D721Med (cell line): ENCODE results near the gene HRH3.

Experiments used
- DNase-seq: peaks from one replicate; pipeline ENCODE4 v3.0.0; 2011; ENCODE audit warnings: low spot score; ENCODE audit not compliant: insufficient read length
- FAIRE-seq: peaks from 2 replicates; lab custom pipeline; 2011; peaks lifted over from hg19 to GRCh38; lab: Jason Lieb, UNC
- TF ChIP-seq, protein P1 (sequence below): IDR thresholded peaks from 2 replicates; pipeline ENCODE4 v1.5.1; 2012; ENCODE audit warnings: mild to moderate bottlenecking, control low read depth; ENCODE audit not compliant: insufficient read depth; ENCODE audit errors: missing control alignments

The HRH3 gene

DNA sequence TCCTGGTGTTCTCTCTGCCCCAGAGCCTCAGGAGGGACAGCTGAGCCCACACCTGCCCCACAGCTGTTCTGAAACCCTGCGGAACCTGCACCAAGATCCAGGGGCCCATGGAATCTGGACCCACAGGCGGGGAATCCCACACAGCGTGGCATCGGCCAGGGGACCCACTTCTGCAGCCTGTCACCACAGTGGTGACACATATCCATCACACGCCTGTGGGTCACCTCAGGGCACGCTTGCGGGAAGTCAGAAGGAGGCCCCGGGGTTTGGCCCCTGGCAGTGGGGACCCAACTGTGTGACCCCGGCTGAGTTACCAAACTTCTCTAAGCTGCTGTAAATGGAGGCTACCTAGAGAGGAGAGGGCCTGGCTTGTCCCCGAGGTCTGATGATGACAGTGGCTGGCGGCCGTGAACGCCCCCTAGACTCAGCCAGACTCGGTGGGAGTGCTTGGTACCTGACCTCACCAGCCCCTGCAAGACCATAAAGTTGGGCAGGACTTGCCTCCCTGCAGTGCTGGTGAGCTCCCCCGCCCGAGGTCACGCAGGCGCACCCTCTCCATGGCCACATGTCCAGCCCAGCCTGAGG is 2.3 kb upstream of the HRH3 start:
- TF ChIP-seq, protein P1, sequence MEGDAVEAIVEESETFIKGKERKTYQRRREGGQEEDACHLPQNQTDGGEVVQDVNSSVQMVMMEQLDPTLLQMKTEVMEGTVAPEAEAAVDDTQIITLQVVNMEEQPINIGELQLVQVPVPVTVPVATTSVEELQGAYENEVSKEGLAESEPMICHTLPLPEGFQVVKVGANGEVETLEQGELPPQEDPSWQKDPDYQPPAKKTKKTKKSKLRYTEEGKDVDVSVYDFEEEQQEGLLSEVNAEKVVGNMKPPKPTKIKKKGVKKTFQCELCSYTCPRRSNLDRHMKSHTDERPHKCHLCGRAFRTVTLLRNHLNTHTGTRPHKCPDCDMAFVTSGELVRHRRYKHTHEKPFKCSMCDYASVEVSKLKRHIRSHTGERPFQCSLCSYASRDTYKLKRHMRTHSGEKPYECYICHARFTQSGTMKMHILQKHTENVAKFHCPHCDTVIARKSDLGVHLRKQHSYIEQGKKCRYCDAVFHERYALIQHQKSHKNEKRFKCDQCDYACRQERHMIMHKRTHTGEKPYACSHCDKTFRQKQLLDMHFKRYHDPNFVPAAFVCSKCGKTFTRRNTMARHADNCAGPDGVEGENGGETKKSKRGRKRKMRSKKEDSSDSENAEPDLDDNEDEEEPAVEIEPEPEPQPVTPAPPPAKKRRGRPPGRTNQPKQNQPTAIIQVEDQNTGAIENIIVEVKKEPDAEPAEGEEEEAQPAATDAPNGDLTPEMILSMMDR: no peak
- no peak for DNase-seq
- FAIRE-seq: no peak

DNA sequence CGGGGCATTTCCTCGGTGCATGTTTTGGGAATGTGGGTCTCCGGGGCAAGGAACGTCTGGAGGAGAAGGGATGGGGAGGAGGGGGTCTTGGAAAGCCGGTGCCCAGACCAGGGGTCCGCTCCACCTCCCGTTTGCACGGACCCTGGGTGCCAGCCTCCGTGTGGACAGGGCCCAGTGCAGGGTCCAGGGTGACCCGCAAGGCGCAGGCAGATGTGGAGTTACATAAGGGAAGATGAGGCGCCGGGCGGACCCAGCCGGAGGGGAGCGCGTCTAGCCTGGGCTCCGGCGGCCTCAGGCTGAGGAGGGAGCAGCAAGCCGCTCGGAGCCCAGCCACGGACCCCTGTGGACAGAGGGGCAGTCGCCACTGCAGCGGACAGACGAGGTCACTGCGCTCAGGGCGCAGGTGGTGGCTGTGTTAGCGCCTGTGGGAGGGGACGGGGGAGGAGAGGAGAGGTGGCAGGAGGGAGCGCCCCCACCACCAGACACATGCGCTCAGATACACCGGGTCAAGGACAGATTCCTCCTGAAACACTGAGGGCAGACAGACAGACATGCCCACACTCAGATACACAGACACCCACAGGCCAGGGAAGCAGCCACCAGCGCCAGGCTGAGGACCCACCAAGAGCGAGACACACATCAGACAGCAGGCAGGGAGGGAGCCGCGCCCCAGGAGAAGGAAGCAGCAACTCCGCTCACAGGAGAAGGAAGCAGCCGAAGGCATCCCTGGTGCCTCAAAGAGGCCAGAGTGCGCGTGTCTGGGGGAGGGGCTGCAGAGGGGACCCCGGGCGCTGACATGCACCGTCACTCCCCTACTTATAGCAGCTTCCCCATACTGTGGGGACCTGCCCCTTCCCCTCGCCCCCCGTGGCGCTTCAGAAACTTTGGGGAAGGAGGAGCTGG is 839 bp upstream of the HRH3 start:
- TF ChIP-seq, protein P1: no peak
- FAIRE-seq (no peak), DNase-seq (no peak)

DNA sequence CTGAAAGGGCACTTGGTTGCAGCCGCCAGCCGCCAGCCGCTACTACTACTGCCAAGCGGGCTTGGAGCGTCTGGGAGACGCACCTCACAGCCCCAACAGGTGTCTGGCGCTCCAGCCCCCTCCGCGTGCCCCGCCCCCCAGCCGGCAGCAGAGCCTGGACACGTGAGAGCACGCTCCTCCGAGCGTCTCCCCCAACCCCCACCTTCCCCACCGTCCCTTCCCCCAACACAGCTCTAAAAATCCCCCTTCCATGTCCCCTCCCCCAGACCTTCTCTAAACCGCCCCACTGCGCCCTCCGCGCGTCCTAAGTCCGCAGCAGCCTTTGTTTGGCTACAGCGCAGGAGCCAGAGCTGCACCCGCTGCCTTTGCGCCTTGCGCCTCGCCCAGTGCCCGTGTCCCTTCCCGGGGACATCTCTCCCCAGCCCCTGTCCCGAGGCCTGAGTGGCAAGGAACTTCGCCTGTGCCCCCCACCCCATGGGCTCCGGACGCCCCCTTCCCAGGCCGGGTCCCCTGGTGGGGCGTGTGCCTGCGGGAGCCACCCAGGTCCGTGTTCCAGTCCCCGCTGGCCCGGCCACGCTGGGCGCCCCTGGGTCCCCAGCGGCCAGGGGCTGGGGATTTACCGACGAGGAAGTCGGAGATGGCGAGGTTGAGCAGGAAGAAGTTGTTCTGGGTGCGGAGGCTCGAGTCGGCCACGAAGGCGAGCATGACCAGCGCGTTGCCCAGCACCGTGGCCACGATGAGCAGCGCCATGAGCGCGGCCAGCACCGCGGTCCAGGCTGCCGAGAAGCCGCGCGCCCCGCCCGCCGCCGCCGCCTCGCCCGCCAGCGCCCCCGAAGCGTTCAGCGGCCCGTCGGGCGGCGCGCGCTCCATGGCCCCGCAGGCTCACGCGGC is 732 bp downstream of the HRH3 start:
- TF ChIP-seq, protein P1: no peak
- no peak for FAIRE-seq

DNA sequence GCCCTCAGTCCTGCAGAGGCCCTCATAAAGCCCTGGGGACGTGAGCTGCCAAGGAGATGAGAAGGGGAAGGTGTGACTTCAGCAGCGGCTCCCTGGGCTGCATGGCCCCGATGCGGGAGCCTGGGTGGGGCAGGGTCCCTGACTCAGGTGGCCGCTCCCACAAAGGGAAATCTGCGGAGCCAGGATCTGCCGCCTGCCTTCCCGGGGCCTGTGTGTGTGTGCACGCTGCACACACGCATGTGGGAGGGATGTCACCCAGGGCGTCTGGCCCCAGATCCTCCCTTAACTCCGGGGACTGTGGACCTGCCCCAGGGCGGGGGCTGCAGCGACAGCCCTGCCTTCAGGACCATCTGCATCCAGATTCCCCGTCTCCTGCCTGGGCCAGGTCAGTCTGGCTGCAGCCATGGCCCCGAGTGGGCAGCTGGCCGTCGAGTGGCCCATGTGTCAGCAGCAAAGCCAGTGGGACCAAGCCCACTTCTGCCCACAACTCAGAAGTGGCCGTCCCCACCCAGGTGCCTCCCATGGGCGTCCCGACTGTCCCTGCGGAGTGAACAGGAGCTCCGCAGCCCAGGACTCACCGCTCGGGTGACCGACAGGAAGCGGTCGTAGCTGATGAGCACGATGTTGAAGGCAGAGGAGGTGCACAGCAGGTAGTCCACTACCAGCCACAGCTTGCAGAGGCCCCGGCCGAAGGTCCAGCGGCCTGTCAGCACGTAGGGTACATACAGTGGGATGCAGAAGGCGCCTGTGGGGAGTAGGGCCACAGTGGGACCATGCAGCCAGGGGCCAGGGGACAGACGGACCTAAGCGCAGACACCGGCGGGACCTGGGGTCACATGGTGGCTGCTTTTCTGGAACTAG is 1.9 kb downstream of the HRH3 start:
- TF ChIP-seq, protein P1: no peak
- DNase-seq (no peak), FAIRE-seq (no peak)

More for the DNA sequence above, 732 bp downstream of the HRH3 start:
- DNase-seq: no peak

DNA sequence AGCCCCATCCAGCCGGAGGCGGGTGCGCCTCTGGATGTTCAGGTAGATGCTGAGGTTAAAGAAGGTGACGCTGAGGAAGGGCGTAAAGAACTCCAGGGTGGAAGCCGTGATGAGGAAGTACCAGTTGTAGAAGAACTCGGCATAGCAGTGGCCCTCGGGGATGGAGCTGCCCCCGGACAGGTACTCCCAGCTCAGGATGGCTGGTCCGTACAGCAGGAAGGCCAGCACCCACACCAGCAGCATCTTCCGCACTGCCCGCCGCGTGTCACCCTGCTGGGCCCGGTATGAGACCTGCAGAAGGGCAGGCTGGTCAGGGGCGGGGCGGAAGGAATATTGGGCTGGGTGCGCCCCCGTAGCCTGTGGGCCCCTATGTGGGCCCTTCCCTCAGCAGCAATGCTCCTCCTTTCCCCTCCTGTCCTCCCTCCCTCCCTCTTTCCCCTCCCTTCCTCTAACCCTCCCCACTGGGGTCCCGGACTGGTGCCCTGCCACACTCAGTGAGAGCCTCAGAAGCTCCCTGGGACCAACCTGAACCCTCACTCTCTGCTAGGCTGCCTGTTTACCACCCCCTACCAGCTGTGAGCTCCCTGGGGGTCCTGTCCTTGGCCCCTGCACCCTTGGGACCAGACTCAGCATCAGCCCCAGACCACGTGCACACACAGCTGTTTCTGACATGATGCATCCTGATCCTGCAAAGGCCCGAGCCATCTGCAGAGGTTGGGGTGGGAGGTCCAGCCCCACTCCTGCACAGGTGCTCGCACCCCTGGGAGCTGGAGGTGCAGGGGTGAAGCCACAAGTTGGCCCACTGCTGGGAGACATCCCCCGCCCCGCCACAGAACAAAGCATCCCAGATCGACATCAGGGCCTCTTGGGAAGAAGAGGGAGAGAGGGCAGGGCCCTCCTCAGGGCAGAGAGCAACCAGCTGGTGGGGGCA is 3.2 kb downstream of the HRH3 start:
- TF ChIP-seq, protein P1: no peak
- DNase-seq (no peak), FAIRE-seq (no peak)
